GM19372 (cell line): ENCODE measurements around the gene TPPP2.
"Not testable (repeated sequence)": the region's sequence is repeated elsewhere in the genome, so short reads cannot be mapped to it uniquely, and the experiment has no call there.

Experiments used
- ATAC-seq: cut with Tn5 transposase; IDR thresholded peaks from one replicate; pipeline ENCODE4 v1.9.1; 2021; ENCODE audit warnings: mild to moderate bottlenecking, low read depth, moderate library complexity; ENCODE audit not compliant: unreplicated experiment

Gene TPPP2

GRCh38 chr14:21036751-21037150 lies 6.7 kb downstream of the TPPP2 start:
- no peak for ATAC-seq

GRCh38 chr14:21037156-21037555 lies 7.1 kb downstream of the TPPP2 start:
- ATAC-seq: no peak

- no peak for ATAC-seq
Measured at GRCh38 chr14:21038441-21039422, 8.7 kb downstream of the TPPP2 start.

GRCh38 chr14:21039585-21040369 lies 9.8 kb downstream of the TPPP2 start:
- no peak for ATAC-seq

- no peak for ATAC-seq
Measured at GRCh38 chr14:21040370-21040925, 10.4 kb downstream of the TPPP2 start.

- not testable (repeated sequence) for ATAC-seq
Measured at GRCh38 chr14:21040941-21041340, 10.9 kb downstream of the TPPP2 start.

GRCh38 chr14:21041676-21042433 lies 11.8 kb downstream of the TPPP2 start, which contains the start of gene RNASE7:
TSS of gene RNASE7 (plus strand) at chr14:21042362. CDS start at chr14:21042993, 631 bp downstream.
- no peak for ATAC-seq

GRCh38 chr14:21042918-21043317 lies 12.9 kb downstream of the TPPP2 start:
- no peak for ATAC-seq

GRCh38 chr14:21043387-21043973 lies 13.5 kb downstream of the TPPP2 start:
- no peak for ATAC-seq

GRCh38 chr14:21043974-21044618 lies 14.1 kb downstream of the TPPP2 start:
- no peak for ATAC-seq

GRCh38 chr14:21047378-21047781 lies 17.4 kb downstream of the TPPP2 start:
- ATAC-seq: no peak

- ATAC-seq: no peak
Measured at GRCh38 chr14:21048638-21049037, 18.6 kb downstream of the TPPP2 start.

- no peak for ATAC-seq
Measured at GRCh38 chr14:21049271-21049673, 19.3 kb downstream of the TPPP2 start.

- ATAC-seq: no peak
Measured at GRCh38 chr14:21050597-21050996, 20.6 kb downstream of the TPPP2 start.

- no peak for ATAC-seq
Measured at GRCh38 chr14:21053184-21054122, 23.4 kb downstream of the TPPP2 start.

- no peak for ATAC-seq
Measured at GRCh38 chr14:21054123-21054767, 24.2 kb downstream of the TPPP2 start.

GRCh38 chr14:21054768-21055145 lies 24.7 kb downstream of the TPPP2 start:
- ATAC-seq: no peak
